Measurements from ENCODE around the gene ZBTB45. TPM values are rescaled to one million over a fixed set of nuclear protein-coding genes. Genes with fewer than 3 reads are reported as not detected.

ZBTB45 gene
- total and polyA plus RNA-seq, 10 of the 15 experiments (the other 5 are each of a cell fraction or from before 2014, with no cell fraction given): 0.29 to 17.2 (median 4.2) TPM

DNA sequence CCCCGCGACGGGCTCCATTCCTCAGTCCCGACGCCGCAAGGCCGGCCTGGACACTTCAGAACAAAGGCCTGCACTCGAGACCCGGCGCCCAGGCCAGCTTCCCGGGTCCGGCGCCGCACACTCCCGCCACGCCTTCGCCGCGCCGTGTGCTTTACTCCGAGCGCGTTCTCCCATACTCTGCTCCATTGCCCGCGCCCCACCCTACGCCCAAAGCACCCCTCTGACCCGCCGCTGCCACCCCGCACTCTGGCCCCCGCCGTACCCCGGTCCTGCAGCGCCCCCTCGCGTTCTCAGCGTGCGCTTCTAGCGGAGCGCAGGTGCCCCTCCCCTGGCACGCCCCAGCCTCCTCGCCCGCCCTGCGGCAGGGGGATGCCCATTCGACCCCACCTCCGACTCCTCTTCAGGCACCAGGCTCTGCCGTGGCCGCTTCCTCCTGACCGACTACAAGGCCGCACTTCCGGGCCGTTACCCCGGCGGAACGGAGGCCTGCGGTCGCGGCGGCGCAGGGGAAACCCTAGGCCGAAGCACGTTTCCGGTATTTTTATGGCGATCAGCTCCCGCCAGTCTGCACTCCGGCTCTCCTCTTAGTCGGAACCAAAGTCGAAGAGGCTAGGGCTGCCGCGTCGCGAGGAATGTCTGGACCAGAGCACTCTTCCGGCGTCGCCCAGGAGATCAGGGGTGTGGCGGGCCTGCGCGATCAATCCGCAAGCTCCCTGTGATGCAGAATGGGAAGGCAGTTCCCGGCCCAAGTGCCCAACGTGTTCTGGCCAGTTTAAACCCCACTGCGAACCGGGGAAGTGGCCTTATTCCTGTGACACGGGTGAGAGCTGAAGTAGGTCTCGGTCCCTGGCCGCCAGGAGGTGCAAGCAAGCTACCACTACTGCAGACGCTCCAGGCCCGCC is at the start of gene ZBTB45 (continued):
- peak; percentile 89 for TF ChIP-seq DPF2 (IDR thresholded peaks at IDR 0.05)
- peak; percentile 78 for TF ChIP-seq TBL1XR1 (IDR thresholded peaks at IDR 0.05; ENCODE audit: low read depth, low read length)
- TF ChIP-seq, protein P1, sequence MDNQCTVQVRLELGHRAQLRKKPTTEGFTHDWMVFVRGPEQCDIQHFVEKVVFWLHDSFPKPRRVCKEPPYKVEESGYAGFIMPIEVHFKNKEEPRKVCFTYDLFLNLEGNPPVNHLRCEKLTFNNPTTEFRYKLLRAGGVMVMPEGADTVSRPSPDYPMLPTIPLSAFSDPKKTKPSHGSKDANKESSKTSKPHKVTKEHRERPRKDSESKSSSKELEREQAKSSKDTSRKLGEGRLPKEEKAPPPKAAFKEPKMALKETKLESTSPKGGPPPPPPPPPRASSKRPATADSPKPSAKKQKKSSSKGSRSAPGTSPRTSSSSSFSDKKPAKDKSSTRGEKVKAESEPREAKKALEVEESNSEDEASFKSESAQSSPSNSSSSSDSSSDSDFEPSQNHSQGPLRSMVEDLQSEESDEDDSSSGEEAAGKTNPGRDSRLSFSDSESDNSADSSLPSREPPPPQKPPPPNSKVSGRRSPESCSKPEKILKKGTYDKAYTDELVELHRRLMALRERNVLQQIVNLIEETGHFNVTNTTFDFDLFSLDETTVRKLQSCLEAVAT (IDR thresholded peaks at IDR 0.05): peak; percentile 84
- TF ChIP-seq CREB1 (IDR thresholded peaks at IDR 0.05; ENCODE audit: low read depth): peak; percentile 90
- TF ChIP-seq SPI1 (IDR thresholded peaks at IDR 0.05; ENCODE audit: borderline replicate concordance, insufficient read depth, low read depth, low read length): peak; percentile 24; the same call in 1 of the 2 replicates
- TF ChIP-seq ASH2L (IDR thresholded peaks at IDR 0.05; ENCODE audit: borderline replicate concordance, low read depth): peak; percentile 72; the same call in 1 of the 2 replicates
- TF ChIP-seq SIN3A (IDR thresholded peaks at IDR 0.05; ENCODE audit: low read depth, low read length): peak; percentile 89
- peak; percentile 52; the same call in 1 of the 2 replicates for TF ChIP-seq MTA2 (IDR thresholded peaks at IDR 0.05; ENCODE audit: low read depth)

DNA sequence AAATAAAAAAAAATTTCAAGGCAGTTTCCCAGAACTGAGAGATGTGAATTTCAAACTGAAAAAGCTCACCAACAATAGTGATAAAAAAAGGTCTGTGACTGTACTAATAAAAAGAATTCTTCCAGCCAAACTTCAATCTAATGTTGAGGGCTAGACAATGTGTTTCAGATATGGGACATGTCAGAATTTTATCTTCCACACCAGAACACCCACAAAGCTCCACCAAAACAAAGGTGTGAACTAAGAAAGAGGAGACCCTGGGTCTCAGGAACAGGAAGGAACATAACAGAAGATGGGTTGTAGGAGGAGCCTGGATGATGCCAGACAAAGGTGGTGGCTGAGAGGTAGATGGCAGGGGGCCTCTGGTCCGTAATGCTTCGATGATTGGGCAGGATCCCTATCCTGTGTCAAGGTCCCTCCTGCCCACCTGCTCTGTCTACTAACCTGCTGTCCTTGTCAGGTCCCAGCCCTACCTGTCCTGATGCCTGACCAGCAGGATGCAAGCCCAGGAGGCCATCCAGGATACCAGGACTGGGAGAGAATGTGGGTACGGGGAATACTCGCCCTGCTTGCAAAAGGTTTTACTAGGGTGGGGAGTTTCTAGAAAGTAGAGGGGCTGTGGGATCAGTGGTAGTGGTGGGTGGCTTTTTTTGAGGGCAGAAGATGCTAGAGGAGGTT is 49.0 kb upstream of the ZBTB45 start:
- in situ Hi-C loops (cut with MboI): no loop called here
- DNase-seq (ENCODE audit: low read depth, low spot score): no peak
- POLR2A ChIA-PET: interaction anchor here (1.6 to 6.0 kb wide), 2 partner anchors 7 to 14 kb away, joined by 3 to 46 read pairs; partner anchors contain the start of gene CHMP2A

More for the DNA sequence above, 49.0 kb upstream of the ZBTB45 start:
- peaks cover 4% of the 10 kb centered on the region for H3K4me1 ChIP-seq (ENCODE audit: control insufficient read depth, insufficient read depth, low read length)
- ChIA-PET CTCF (interaction anchor here (1.3 kb wide), 1 partner anchor 14 kb away, joined by 3 read pairs; the partner anchor contains the start of gene CHMP2A), SMC1A (ENCODE audit: uncharacterized antibody, unreplicated experiment) (no interaction called here), RAD21 (ENCODE audit: unreplicated experiment) (no interaction called here)
- TF ChIP-seq, protein P2, sequence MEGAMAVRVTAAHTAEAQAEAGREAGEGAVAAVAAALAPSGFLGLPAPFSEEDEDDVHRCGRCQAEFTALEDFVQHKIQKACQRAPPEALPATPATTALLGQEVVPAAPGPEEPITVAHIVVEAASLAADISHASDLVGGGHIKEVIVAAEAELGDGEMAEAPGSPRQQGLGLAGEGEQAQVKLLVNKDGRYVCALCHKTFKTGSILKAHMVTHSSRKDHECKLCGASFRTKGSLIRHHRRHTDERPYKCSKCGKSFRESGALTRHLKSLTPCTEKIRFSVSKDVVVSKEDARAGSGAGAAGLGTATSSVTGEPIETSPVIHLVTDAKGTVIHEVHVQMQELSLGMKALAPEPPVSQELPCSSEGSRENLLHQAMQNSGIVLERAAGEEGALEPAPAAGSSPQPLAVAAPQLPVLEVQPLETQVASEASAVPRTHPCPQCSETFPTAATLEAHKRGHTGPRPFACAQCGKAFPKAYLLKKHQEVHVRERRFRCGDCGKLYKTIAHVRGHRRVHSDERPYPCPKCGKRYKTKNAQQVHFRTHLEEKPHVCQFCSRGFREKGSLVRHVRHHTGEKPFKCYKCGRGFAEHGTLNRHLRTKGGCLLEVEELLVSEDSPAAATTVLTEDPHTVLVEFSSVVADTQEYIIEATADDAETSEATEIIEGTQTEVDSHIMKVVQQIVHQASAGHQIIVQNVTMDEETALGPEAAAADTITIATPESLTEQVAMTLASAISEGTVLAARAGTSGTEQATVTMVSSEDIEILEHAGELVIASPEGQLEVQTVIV (IDR thresholded peaks at IDR 0.05; ENCODE audit: borderline replicate concordance, partially characterized antibody): no peak
- TF ChIP-seq NR2F1 (conservative IDR thresholded peaks at IDR 0.05): no peak
- TF ChIP-seq IKZF1 (conservative IDR thresholded peaks at IDR 0.05): no peak
- no peak for TF ChIP-seq SIX5 (IDR thresholded peaks at IDR 0.05; ENCODE audit: low read depth, low read length, severe bottlenecking)
- no peak overlapping the region for H3K4me2 ChIP-seq (ENCODE audit: control insufficient read depth, insufficient read depth)
- no peak overlapping the region for H3K27ac ChIP-seq (ENCODE audit: control insufficient read depth, insufficient read depth)
- FAIRE-seq (no peak), ATAC-seq (no peak)
- no peak overlapping the region for H2AFZ ChIP-seq (ENCODE audit: control insufficient read depth, low read depth, low read length)
- no peaks in the 10 kb centered on the region for H4K20me1 ChIP-seq (ENCODE audit: control insufficient read depth, insufficient read depth)
- WGBS (ENCODE audit: insufficient coverage, insufficient replicate concordance, low lambda C conversion rate, missing lambda C conversion rate): 99% methylated on average over 4 of the region's 4 CpGs
- intact Hi-C loops (cut with micrococcal nuclease; ENCODE audit: unreplicated experiment): no loop called here
- BruUV-seq (replicated peaks): no TSS peak
- no peaks in the 10 kb centered on the region for H3K9me3 ChIP-seq (replicated peaks; ENCODE audit: control insufficient read depth, insufficient read depth, low read length)
- no peaks in the 10 kb centered on the region; the same call in none of the 2 replicates for H3K79me2 ChIP-seq (ENCODE audit: control insufficient read depth, insufficient read depth, low read length)
- H3K9ac ChIP-seq (ENCODE audit: control insufficient read depth, insufficient read depth, low read length): no peak overlapping the region
- H3K36me3 ChIP-seq (ENCODE audit: control insufficient read depth in 2 of 2, insufficient read depth in 2 of 2, low read length in 1 of 2): peaks cover 2 to 3% of the 10 kb centered on the region in 2 experiments; a peak in 3 of 4 replicates
- H3K4me3 ChIP-seq: no peak overlapping the region
- no peaks in the 10 kb centered on the region for H3K27me3 ChIP-seq (replicated peaks in 1 of 2; ENCODE audit: control insufficient read depth in 2 of 2, insufficient read depth in 2 of 2, low read length in 1 of 2)

All from GM12878 (cell line).